NCI-H69 (cell line): ENCODE data around the gene AUTS2.

Source experiments
- DNase-seq: peaks from one replicate; lab custom pipeline; 2025; lab: John Stamatoyannopoulos, UW

The AUTS2 gene

GRCh38 chr7:70035519-70035918 is 437.2 kb downstream of the AUTS2 start:
- no peak for DNase-seq

- DNase-seq: no peak
These were observed 437.7 kb downstream of the AUTS2 start for GRCh38 chr7:70035955-70036354.

GRCh38 chr7:70036695-70037094 is 438.4 kb downstream of the AUTS2 start:
- peak; percentile 61 for DNase-seq

- no peak for DNase-seq
These were observed 439.1 kb downstream of the AUTS2 start for GRCh38 chr7:70037171-70037933.

- no peak for DNase-seq
These were observed 441.8 kb downstream of the AUTS2 start for GRCh38 chr7:70040051-70040450.

- peak; percentile 63 for DNase-seq
These were observed 442.9 kb downstream of the AUTS2 start for GRCh38 chr7:70040970-70041766.

GRCh38 chr7:70042533-70042932 is 444.3 kb downstream of the AUTS2 start:
- DNase-seq: peak; percentile 20

GRCh38 chr7:70043015-70043538 is 444.8 kb downstream of the AUTS2 start:
- no peak for DNase-seq

- DNase-seq: peak; percentile 99
These were observed 445.8 kb downstream of the AUTS2 start for GRCh38 chr7:70044064-70044463.

GRCh38 chr7:70044525-70044924 is 446.2 kb downstream of the AUTS2 start:
- DNase-seq: peak; percentile 98

- no peak for DNase-seq
These were observed 446.7 kb downstream of the AUTS2 start for GRCh38 chr7:70044981-70045380.

- no peak for DNase-seq
These were observed 449.1 kb downstream of the AUTS2 start for GRCh38 chr7:70047384-70047783.

- peak; percentile 39 for DNase-seq
These were observed 449.7 kb downstream of the AUTS2 start for GRCh38 chr7:70047891-70048448.

- DNase-seq: peak; percentile 39
These were observed 453.5 kb downstream of the AUTS2 start for GRCh38 chr7:70051726-70052125.

GRCh38 chr7:70052691-70053090 is 454.4 kb downstream of the AUTS2 start:
- DNase-seq: no peak

GRCh38 chr7:70053421-70053820 is 455.1 kb downstream of the AUTS2 start:
- DNase-seq: no peak

- DNase-seq: no peak
These were observed 455.7 kb downstream of the AUTS2 start for GRCh38 chr7:70053989-70054388.

- no peak for DNase-seq
These were observed 458.1 kb downstream of the AUTS2 start for GRCh38 chr7:70056363-70056762.

GRCh38 chr7:70060298-70061068 is 462.2 kb downstream of the AUTS2 start:
- DNase-seq: peak; percentile 53

GRCh38 chr7:70063371-70063770 is 465.1 kb downstream of the AUTS2 start:
- no peak for DNase-seq

- peak; percentile 31 for DNase-seq
These were observed 465.7 kb downstream of the AUTS2 start for GRCh38 chr7:70063927-70064326.

- no peak for DNase-seq
These were observed 468.6 kb downstream of the AUTS2 start for GRCh38 chr7:70066844-70067243.
